Astrocyte of the cerebellum (primary cell): ENCODE results near the gene RUNX2.

Experiments used
- DNase-seq: peaks from one replicate; pipeline ENCODE4 v3.0.0-alpha.2; 2011; ENCODE audit warnings: low read depth
- H3K4me3 ChIP-seq: 2 replicates; pipeline ENCODE4 v1.5.1; 2011; ENCODE audit warnings: mild to moderate bottlenecking, low read depth, low read length, moderate library complexity
- in situ Hi-C: cut with HindIII; loops from 2 replicates; pipeline ENCODE4 v1.10.0; 2017; ENCODE audit warnings: low sequenced_read_pairs
- TF ChIP-seq, protein P1 (sequence below): IDR thresholded peaks from 2 replicates; pipeline ENCODE4 v1.5.1; 2012; ENCODE audit warnings: low read length, low read depth, moderate library complexity, mild to moderate bottlenecking; ENCODE audit errors: missing control alignments

The RUNX2 gene

DNA sequence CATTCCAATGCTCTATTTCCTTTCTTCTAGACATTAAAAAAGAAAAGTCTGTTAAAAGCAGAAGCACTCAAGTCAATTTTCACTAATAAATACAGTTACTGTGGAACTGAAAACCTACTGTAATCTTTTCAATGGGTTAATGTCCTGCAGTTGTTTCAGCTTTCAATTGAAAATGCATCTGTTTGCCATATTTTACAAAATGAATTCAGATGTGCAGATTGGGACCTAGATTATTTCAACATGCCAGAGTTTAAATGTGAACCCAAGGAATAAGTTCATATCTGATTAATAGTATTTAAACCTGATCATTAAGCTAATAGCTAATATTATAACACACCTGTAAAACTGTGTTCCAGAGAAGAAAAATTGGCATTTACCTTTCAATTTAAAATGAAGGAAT, 39.9 kb downstream of the RUNX2 start:
- DNase-seq = no peak
- TF ChIP-seq, protein P1, sequence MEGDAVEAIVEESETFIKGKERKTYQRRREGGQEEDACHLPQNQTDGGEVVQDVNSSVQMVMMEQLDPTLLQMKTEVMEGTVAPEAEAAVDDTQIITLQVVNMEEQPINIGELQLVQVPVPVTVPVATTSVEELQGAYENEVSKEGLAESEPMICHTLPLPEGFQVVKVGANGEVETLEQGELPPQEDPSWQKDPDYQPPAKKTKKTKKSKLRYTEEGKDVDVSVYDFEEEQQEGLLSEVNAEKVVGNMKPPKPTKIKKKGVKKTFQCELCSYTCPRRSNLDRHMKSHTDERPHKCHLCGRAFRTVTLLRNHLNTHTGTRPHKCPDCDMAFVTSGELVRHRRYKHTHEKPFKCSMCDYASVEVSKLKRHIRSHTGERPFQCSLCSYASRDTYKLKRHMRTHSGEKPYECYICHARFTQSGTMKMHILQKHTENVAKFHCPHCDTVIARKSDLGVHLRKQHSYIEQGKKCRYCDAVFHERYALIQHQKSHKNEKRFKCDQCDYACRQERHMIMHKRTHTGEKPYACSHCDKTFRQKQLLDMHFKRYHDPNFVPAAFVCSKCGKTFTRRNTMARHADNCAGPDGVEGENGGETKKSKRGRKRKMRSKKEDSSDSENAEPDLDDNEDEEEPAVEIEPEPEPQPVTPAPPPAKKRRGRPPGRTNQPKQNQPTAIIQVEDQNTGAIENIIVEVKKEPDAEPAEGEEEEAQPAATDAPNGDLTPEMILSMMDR = no peak
- in situ Hi-C loops = no loop called here
- no peak overlapping the region for H3K4me3 ChIP-seq

DNA sequence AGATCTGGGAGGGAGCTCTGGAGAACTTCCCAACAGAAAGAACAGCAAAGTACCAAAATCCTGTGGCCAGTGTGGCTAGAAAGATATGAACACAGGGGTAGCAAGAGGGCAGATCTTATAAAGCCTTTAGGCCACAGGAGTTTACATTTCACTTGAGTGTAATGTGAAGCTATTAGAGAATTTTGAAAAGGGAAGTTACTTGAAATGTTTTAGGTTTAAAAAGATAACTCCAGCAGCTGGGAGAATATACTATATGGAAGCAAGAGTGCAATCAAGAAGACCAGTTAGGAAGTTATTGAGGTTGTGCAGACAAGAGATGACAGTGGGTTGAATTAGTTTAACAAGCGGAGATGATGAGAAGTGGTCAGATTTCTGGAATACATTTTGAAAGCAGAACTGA, 41.7 kb downstream of the RUNX2 start:
- TF ChIP-seq, protein P1 = no peak
- no peak for DNase-seq
- no peak overlapping the region for H3K4me3 ChIP-seq
- in situ Hi-C loops = no loop called here

DNA sequence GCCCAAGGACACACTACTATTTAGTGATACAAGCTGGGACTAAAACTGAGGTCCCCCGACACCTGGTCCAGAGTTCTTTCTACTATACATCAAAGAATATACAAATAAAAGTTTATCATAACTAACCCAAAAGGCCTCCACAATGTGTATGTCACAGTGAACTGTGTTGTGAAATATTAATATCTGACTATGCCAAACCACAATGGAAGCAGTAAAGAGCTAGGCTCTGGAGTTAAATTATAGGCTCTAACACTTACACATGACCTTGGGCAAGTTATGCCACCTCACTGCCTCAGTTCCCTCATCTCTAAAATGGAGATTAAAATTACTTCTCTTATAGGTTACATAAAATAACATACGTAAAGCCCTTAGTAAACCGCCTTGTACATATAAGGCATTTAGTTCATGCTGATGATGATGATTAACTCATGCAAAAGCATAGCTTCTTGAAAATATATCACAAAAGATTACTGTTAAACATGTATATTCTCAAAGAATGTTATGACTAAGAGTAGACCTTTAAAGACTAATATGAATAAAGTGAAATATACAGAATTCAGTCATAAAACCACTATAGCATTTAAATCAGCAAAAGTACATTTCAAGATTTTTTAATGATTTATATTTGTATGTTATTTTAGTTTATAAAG, 43.9 kb downstream of the RUNX2 start:
- no peak for DNase-seq
- in situ Hi-C loops = no loop called here

DNA sequence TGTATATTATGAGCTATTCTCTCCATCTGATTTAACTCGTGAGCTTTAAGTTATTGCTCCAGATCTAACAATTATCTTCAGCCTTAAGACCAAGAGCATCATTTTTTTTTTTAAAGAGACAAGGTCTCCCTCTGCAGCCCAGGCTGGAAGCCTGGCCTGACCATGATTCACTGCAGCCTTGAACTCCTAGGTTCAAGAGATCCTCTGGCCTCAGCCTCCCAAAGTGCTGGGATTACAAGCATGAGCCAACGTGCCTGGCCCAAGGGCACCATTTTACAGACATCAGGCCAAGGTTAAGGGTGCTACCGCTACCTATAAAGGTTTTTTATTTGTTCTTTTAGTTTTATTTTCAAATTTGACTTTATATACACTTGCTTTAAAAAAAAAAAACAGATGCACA, 47.3 kb downstream of the RUNX2 start:
- in situ Hi-C loops = no loop called here
- TF ChIP-seq, protein P1 = no peak
- no peak for DNase-seq
- H3K4me3 ChIP-seq = no peak overlapping the region

More for the DNA sequence above, 43.9 kb downstream of the RUNX2 start:
- TF ChIP-seq, protein P1 = no peak
- no peak overlapping the region for H3K4me3 ChIP-seq

DNA sequence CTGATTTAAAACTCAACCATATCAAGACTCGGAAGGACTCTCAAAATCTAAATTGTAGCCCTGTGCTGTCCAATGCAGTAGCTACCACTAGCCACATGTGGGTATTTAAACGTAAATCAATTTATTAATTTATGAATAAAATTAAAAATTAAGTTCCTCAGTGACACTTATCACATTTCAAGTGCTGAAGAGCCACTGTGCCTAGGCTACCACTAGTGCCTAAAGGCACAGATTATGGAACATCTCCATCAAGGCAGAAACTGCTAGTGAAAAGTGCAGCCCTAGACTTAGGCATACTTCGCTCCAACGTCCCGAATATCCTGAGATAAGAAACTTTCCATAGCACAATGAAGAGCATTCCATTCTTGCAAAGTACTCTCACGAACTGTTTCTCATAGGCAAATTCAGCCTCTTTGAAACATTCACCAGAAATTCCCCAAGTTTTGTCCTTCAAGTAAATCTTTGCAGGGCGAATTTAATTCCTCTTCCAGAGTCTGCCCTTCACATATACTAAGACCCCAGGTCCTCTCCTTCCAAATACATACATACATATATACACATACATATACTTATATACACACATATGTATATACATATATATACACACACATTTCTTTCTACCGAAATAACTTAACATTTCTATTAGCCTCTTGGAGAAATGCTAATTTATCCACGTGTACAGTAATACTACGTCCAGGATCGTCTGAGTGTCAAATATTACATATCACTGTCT, 48.3 kb downstream of the RUNX2 start:
- in situ Hi-C loops = no loop called here
- H3K4me3 ChIP-seq = peak overlapping the region; percentile 55
- TF ChIP-seq, protein P1 = no peak
- DNase-seq = no peak

DNA sequence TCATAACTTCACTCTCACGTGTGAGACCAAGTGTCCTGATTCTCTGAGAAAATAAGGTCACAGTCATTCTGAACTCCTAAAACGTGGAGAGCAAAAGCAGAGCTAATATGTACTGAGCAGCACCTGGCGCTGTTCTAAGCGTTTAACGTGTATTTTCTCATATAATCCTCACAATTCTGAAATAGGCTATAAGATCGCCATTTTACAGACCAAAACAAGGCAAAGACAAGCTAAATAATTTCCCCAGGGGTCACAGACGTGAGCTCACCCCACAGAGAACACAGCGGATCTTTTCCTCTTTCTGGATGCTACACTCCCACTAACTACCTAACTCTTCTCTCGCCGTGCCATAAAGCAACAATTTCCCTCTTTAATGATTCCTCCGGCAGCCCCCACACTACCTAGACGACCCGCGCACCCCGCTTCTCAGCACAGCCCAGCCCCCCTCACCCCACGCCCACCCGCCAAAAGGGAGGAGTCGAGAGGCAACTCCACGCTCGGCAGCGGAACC, 49.0 kb downstream of the RUNX2 start:
- in situ Hi-C loops = no loop called here
- no peak for DNase-seq

More for the DNA sequence above, 49.0 kb downstream of the RUNX2 start:
- TF ChIP-seq, protein P1 = no peak
- H3K4me3 ChIP-seq = peak overlapping the region; percentile 55
